IPS-18c (cell line): ENCODE measurements around the gene CITED4.
"Not testable (repeated sequence)": the region's sequence is repeated elsewhere in the genome, so short reads cannot be mapped to it uniquely, and the experiment has no call there.

Experiments used
- H3K4me3 ChIP-seq: 2 replicates; pipeline ENCODE4 v1.7.0; 2013; ENCODE audit warnings: low read depth, mild to moderate bottlenecking, low read length, moderate library complexity; ENCODE audit not compliant: insufficient read depth
- H3K9me3 ChIP-seq: one replicate; pipeline ENCODE4 v1.6.1; 2013; ENCODE audit warnings: mild to moderate bottlenecking, low read length, moderate library complexity; ENCODE audit not compliant: control insufficient read depth, insufficient read depth

The CITED4 gene, protein sequence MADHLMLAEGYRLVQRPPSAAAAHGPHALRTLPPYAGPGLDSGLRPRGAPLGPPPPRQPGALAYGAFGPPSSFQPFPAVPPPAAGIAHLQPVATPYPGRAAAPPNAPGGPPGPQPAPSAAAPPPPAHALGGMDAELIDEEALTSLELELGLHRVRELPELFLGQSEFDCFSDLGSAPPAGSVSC

DNA sequence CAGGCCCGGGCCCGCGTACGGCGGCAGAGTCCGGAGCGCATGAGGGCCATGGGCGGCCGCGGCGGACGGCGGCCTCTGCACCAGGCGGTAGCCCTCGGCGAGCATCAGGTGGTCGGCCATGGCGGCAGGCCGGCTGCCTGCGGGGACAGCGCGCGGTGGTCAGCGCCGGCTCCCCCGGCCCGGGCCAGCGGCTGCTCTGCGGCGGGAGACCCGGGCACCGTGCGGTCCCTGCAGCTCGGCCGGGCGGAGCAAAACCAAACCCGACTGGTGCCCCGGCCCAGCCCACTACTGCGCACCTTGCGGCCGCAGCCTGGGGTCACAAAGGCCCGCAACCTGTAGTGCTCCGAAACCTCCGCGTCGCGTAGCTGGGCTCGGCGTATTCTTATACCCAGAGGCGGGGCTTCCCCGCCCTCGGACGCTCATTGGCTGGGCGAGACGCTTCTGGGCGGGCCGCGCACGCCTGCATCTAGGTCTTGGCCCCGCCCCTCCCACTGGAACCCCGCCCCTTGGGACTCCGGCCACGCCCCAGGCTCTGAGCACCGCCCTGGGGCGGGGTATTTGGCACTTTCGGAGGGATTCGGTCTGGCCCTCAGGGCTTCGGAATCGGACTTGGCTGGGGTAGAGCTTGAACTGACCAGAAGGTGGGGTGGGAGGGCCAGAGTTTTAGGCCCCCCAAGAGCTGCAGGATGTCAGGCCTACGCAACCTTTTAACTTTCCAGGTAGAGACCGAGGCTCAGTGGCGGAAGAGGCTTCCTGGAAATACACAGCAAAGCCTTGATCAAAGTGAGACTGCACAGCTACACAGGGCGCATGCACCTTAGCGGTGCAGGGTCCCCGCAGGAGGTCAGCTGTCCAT is at the start of gene CITED4:
Gene CITED4, minus strand, starts transcription at position 356 of the 856 bp plus-strand sequence. Its CDS starts 236 bp downstream, at position 120.
- H3K4me3 ChIP-seq: peak within 1 kb of the TSS; percentile 61

DNA sequence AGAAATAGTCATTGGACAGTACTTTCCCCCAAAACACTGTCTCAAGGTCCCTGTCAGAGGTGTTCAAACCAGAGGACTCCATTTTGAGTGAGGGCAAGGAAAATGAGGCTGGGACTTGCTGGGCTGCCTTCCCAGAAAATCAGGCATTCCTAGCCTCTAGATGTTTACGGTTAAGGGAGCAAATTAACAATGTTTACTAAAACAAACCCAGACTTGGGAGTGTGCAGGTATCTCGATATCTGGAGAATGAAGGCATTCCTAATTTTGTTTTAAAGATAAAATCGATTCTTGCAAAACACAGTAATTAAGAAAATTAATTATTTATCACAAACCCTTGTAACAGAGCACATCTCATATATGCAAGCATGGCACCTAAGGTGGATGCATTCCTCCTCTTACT is 48.9 kb upstream of the CITED4 start:
- Histone ChIP-seq H3K9me3 (no peaks in the 10 kb centered on the region), H3K4me3 (no peak overlapping the region)

More for the DNA sequence above, at the start of gene CITED4:
- H3K9me3 ChIP-seq: no peaks in the 10 kb centered on the region

DNA sequence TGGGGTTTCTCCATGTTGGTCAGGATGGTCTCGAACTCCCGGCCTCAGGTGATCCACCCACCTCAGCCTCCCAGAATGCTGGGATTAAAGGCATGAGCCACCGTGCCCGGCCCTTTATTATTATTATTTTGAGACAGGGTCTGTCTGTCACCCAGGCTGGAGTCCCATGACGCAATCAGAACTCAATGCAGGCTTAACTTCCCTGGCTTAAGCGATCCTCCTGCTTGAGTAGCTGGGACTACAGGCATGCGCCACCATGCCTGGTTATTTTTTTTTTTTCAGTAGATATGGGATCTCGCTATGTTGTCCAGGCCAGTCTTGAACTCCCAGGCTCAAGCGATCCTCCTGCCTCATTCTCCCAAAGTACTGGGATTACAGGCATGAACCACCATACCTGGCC is 47.1 kb upstream of the CITED4 start:
- Histone ChIP-seq H3K4me3 (no peak overlapping the region), H3K9me3 (peaks cover under 1% of the 10 kb centered on the region)

DNA sequence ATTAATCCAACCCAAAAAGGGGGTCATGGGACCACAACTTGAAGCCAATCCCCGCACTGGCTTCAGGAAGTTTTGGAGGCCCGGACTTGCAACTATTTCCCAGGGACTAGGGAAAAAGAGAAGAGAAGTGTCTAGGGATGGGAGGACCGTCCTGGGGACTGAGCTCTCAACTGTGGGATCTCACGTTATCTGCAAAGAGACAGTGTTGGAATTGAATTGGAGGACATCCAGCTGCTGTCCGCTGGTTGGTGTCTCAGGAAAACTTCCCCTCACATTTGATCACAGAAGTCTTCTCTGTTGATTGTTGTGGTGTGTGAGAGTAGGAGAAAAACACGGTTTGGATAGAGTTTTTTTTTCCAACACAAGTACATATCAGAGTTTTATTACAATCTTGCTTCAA is 46.2 kb upstream of the CITED4 start:
- no peak overlapping the region for H3K4me3 ChIP-seq
- peaks cover 2% of the 10 kb centered on the region for H3K9me3 ChIP-seq

DNA sequence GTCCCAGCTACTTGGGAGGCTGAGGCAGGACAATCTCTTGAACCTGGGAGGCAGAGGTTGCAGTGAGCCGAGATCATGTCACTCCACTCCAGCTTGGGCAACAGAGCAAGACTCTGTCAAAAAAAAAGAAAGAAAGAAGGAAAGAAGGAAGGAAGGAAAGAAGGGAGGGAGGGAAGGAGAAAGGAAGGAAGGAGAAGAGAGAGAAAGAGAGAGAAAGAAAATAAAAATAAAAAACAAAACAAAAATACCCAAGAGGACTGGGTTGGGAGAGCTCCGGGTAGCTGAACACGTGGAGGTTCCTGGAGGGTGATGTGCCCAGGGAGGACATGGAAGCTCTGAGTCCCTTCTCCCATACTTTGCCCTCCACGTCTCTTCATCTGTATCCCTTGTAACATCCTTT is 45.7 kb upstream of the CITED4 start:
- no peak overlapping the region for H3K4me3 ChIP-seq
- peaks cover 2% of the 10 kb centered on the region for H3K9me3 ChIP-seq

DNA sequence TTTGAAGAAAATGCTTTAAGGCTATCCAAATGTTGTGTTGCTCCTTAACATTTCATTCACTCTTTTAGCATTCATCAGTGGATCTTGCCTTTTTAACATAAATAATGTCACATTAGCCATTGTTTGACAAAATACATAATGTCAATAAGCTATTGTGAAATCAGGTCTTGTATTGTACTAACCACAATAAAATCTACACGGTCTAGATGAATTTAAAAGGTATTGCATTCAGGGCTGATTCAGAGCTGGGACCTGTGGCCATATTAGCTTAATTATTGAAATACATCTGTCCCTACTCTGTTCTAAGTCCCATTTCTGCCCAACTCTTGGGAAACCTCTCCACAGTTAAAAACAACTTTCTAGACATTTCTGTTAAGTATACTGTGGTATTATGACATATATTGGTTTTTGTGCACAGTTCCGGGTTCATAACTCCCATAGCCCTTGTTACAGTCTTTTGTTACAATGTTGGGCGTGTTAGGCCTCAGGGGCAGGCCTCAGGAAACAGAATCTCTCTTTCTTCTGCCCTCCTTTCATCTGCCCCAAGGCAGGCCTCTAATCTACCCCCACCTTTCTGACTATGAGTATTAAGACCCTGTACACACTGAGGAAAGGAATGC is 44.7 kb upstream of the CITED4 start:
- Histone ChIP-seq H3K9me3 (peaks cover 2% of the 10 kb centered on the region), H3K4me3 (no peak overlapping the region)

DNA sequence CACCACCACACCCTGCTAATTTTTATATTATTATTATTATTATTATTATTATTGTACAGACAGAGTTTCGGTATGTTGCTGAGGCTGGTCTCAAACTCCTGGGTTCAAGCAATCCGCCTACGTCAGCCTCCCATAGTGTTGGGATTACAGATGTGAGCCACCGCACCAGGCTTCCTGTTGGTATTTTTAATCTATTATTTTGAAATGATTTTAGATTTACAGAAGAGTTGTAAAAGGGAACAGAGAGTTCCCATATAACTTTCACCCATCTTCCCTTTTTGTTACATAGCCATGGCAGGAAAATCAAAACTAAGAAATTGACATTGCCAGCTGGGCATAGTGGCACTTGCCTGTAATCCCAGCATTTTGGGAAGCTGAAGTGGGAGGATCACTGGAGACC is 42.9 kb upstream of the CITED4 start:
- Histone ChIP-seq H3K9me3 (peaks cover 2% of the 10 kb centered on the region), H3K4me3 (no peak overlapping the region)

DNA sequence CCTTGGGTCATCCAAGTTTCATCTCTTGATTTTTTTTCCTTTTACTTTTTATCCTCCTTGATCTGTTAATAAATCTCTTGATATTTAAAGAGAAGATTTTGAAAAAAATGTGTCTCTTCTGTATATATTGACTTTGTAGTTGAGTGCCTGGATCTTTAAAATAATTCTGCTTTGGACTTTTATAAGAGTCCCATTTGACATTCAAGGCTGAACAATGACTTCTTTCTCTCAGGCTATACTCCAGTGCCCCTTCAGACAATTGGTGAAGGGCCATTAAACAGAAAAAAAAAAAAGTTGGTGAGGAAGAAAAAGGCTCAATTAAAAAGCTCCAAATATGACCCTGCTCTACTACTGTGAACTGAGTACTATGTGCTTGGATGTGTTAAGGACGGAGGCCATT is 40.9 kb upstream of the CITED4 start:
- peaks cover 2% of the 10 kb centered on the region for H3K9me3 ChIP-seq
- H3K4me3 ChIP-seq: no peak overlapping the region

DNA sequence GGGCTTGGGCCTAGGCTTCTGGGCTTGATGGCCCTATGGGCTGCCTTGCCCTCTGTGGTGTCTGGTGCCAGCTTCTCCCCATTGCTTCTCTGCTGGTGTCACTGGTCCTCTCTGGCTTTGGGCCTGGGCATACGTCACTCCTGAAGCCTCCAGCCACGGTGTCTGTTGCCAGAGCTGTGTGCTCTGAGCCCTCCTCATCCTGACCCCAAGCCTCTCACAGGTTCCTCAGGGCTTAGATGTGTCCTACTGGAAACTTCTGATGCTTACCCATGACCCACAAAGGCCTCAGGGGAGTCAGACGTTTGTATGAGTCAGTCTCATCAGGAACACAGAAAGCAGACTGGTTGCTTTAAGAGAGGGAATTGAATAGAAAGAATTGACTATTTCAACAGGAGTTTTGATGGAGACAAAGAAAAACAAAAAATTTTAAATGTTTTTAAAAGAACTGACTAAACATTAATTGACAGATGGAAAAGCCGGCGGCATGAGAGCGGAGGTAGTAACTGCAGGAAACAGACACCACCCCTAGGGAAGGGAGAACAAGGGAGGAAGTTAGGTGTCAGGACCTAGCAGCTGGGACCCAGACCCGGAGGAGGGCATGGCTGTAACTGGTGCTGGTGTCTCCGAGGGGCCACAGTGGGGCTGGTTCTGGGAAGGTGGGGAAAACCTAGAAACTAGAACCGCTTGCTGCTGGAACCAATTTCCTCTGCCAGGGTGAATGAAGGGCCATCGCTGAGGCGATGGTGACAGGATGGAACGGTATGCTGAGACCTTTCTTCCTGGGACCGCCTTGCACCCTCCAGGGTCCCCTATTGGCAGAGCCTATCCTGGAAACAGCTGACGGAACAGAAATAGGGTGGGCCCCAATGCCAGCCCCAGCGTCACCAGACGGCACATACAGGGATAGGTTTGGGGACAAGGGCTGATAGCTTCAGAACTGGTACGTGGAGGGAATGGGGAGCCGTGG is 40.0 kb upstream of the CITED4 start:
- Histone ChIP-seq H3K4me3 (no peak overlapping the region), H3K9me3 (peaks cover 2% of the 10 kb centered on the region)

DNA sequence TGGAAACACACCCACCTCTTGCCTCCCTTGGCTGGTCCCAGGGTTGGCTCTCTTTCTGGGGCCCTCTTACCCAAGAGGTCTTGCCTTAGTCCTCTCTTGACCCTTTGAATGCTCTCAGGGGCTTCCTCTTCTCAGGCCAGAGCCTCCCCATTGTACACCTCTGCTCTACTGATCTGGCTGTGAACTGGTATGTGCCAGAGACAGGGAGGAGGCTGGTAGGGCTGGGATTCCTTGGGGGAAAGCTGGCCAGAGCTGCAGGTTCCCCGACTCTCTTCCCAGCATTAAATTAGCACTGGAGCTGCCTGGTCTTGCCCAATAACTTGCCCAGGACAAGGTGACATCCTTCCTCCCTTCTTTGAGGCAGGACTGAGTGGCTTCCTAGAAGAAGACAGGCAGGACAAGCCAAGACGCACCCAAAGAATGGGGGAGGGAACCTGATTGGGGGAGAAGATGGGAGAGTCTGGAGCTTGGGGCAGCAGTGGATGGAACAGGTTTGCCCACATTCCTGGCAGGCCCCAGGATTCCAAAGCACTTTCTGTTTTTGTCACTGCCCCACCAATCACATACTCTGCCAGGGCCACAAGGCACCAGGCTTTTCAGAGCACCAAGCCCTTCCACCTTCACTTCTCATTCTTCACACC is 37.2 kb upstream of the CITED4 start:
- H3K9me3 ChIP-seq: peaks cover 2% of the 10 kb centered on the region
- H3K4me3 ChIP-seq: no peak overlapping the region

DNA sequence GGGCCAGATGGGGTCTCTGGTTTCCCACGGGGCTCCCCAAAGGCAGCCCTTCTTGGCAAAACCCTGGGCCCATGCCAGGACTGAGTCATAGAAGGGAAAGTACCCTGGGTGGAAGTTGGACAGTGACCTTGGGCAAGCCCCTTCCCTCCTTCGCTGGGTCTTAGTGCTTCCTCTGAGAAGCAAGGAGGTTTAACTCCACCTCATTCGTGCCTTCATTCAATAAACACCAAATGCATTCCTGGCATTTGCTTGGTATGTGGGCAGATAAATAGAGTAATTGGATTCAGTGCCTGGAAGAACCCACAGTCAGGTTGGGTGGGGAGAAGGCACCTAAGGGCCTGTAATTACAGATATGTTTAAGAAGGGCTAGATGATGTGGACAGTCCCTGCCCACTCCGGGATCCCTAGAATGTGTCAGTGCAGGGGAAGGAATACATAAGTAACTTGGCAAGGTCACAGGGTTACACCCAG is 36.3 kb upstream of the CITED4 start:
- Histone ChIP-seq H3K9me3 (no peaks in the 10 kb centered on the region), H3K4me3 (no peak overlapping the region)

DNA sequence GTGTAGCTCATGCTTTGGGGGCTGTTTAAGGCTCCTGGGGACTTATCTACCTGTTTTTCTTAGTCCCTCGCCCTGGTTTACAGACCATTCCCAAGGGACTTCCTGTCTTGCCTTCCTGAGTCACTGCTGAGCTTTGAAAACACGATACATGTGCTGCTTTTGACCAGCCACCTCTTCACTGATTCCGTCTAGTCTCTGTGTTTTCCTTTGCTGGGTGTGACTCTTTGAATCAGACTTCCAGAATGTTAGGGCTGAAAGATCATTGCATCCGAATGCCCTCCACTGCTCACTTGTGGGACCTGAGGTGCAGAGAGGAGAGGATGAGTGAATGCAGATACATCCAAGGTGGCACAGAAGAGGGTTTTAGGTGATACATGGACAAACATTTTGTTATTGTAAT is 35.4 kb upstream of the CITED4 start:
- Histone ChIP-seq H3K4me3 (no peak overlapping the region), H3K9me3 (no peaks in the 10 kb centered on the region)

DNA sequence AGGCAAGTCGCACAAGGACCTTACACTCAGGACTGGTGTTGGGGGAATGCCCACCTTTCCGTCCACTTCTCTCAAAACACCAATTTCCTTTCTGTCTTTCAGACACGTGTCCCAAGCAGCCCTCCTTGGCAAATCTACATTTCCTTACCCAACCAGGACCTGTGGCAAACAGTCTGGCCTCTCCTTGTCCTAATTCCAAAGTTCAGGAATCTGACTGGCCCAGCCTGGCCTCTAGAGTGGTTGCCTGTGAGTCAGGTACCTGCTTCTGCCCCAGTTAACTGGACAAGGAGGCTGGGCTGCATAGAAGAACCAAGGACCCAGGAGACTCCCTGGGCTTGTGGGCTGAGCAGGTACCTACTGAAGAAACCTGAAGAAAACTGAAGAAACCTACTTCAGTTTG is 34.3 kb upstream of the CITED4 start:
- H3K9me3 ChIP-seq: no peaks in the 10 kb centered on the region

DNA sequence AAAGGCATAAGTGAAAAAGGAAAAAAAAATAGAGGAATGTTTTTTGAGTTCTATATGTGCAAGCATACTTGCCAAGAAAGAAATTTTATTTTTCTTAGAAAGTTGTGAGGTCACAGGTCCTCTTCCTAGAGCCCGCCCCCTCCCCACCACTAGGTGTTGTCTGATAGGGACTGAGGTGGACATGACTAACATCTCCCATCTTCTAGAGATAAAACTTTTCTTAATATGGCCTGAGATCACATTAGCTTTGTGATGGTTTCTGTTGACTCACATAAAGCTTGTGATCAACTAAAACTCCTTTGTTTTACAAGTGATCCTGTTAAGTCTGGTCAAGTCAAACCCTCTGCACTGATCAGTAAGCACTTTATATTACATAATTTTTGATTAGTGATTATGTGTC is 33.4 kb upstream of the CITED4 start:
- no peaks in the 10 kb centered on the region for H3K9me3 ChIP-seq

More for the DNA sequence above, 34.3 kb upstream of the CITED4 start:
- no peak overlapping the region for H3K4me3 ChIP-seq

DNA sequence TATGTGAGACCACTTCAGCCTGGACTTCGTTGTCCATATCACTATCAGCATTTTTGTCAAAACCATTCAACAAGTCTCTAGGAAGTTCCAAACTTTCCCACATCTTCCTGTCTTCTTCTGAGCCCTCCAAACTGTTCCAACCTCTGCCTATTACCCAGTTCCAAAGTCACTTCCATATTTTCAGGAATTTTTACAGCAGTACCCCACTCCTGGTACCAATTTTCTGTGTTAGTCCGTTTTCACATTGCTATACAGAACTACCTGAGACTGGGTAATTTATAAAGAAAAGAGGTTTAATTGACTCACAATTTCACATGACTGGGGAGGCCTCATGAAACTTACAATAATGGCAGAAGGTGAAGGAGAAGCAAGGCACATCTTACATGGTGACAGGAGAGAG is 32.7 kb upstream of the CITED4 start:
- H3K4me3 ChIP-seq: not testable (repeated sequence)

More for the DNA sequence above, 33.4 kb upstream of the CITED4 start:
- H3K4me3 ChIP-seq: no peak overlapping the region

DNA sequence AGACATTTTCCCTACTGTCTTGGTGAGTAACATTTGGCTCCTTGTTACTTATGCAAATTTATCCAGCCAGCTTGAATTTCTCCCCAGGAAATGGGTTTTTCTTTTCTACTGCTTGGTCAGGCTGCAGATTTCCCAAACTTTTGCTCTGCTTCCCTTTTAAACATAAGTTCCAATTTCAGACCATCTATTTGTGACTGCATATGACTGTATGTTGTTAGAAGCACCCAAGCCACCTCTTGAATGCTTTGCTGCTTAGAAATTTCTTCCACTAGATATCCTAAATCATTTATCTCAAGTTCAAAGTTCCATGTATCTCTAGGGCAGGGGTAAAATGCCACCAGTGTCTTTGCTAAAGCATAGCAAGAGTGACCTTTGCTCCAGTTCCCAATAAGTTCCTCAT is 32.3 kb upstream of the CITED4 start:
- no peaks in the 10 kb centered on the region for H3K9me3 ChIP-seq
- no peak overlapping the region for H3K4me3 ChIP-seq

More for the DNA sequence above, 32.7 kb upstream of the CITED4 start:
- H3K9me3 ChIP-seq: not testable (repeated sequence)
